HUDEP-2 (cell line): ENCODE results near the gene NSUN4.
A peak's percentile ranks its signal among the peaks of the same experiment; 100 is the strongest.
"Not testable (repeated sequence)": the region's sequence is repeated elsewhere in the genome, so short reads cannot be mapped to it uniquely, and the experiment has no call there.

Experiments used
- DNase-seq, 76 experiments: peaks; one replicate each; lab custom pipeline; 2025; ENCODE audit not compliant: unreplicated experiment in 76 of 76; lab: John Stamatoyannopoulos, UW

NSUN4 gene

GRCh38 chr1:46340404-46341221, at the start of gene NSUN4:
NSUN4 (plus strand) TSS chr1:46340807; CDS start chr1:46340827, 20 bp downstream.
- DNase-seq: peak in 75 of 76 experiments; percentile 41 to 90 (median 81)

GRCh38 chr1:46295306-46295705, 45.3 kb upstream of the NSUN4 start:
- DNase-seq: no peak

- DNase-seq: no peak
Measured at GRCh38 chr1:46298387-46298786, 42.2 kb upstream of the NSUN4 start.

GRCh38 chr1:46300673-46301405, 39.8 kb upstream of the NSUN4 start:
- no peak for DNase-seq

GRCh38 chr1:46301406-46301807, 39.2 kb upstream of the NSUN4 start:
- peak in 1 of 76 experiments; percentile 25 for DNase-seq

GRCh38 chr1:46301808-46302640, 38.6 kb upstream of the NSUN4 start:
- peak in 42 of 76 experiments; percentile 12 to 55 (median 33) for DNase-seq

- peak in 6 of 76 experiments; percentile 44 to 67 (median 61) for DNase-seq
Measured at GRCh38 chr1:46302641-46303037, 38.0 kb upstream of the NSUN4 start.

- peak; percentile 40 to 96 (median 90) for DNase-seq
Measured at GRCh38 chr1:46303038-46303871, 37.4 kb upstream of the NSUN4 start, which contains the start of the genes LRRC41 and UQCRH. LRRC41 (minus strand) TSS chr1:46303616; CDS start chr1:46303322, 294 bp downstream. UQCRH (plus strand) TSS chr1:46303698; CDS start chr1:46303767, 69 bp downstream.

- DNase-seq: no peak
Measured at GRCh38 chr1:46303872-46304326, 36.7 kb upstream of the NSUN4 start.

- DNase-seq: no peak
Measured at GRCh38 chr1:46306159-46306530, 34.5 kb upstream of the NSUN4 start.

GRCh38 chr1:46309401-46310159, 31.0 kb upstream of the NSUN4 start:
- no peak for DNase-seq

- no peak for DNase-seq
Measured at GRCh38 chr1:46310321-46310720, 30.3 kb upstream of the NSUN4 start.

- no peak for DNase-seq
Measured at GRCh38 chr1:46315669-46316403, 24.8 kb upstream of the NSUN4 start.

GRCh38 chr1:46317323-46317722, 23.3 kb upstream of the NSUN4 start:
- no peak for DNase-seq

- DNase-seq: not testable (repeated sequence)
Measured at GRCh38 chr1:46319301-46319700, 21.3 kb upstream of the NSUN4 start.

- DNase-seq: not testable (repeated sequence)
Measured at GRCh38 chr1:46319960-46320914, 20.4 kb upstream of the NSUN4 start.

GRCh38 chr1:46322191-46322590, 18.4 kb upstream of the NSUN4 start:
- DNase-seq: not testable (repeated sequence)
